Measurements from ENCODE around the gene RNF213.
"Not testable (repeated sequence)": the region's sequence is repeated elsewhere in the genome, so short reads cannot be mapped to it uniquely, and the experiment has no call there.

RNF213 gene

DNA sequence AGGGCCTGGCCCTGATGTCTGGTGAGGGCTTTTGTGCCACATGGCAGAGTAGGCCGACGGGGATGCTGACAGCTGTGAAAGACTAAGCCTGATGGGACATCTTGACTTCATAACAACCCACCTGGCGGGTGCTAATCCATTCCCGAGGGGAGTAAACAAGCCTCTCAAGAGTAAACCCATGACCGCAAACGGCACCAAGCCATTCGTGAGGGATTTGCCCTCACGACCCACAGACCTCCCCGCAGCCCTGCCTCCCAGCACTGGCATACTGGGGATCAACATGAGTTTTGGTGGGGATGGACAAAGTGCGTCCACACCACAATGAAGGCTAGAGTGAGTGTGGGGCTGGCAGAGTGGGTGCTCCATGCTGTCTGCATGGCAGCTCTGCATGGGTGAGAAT, 11.7 kb downstream of the RNF213 start:
- no peak for DNase-seq

DNA sequence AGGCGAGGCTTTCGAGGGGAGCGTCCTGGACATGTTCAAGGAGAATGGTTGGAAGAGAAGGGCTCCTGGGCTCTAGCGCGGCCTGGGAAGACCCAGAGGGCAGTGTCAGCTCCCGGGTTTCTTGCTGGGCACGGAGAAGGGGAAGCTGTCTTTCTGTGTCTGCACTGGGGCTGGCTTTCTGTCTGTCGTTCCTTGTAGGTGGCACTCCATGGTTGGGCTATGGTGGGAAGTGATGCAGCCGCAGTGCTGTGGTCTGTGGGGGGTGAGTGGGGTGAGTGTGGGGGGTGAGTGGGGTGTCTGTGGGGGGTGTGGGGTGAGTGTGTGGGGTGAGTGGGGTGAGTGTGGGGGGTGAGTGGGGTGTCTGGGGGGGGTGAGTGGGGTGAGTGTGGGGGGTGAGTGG, 13.7 kb downstream of the RNF213 start:
- no peak for DNase-seq

DNA sequence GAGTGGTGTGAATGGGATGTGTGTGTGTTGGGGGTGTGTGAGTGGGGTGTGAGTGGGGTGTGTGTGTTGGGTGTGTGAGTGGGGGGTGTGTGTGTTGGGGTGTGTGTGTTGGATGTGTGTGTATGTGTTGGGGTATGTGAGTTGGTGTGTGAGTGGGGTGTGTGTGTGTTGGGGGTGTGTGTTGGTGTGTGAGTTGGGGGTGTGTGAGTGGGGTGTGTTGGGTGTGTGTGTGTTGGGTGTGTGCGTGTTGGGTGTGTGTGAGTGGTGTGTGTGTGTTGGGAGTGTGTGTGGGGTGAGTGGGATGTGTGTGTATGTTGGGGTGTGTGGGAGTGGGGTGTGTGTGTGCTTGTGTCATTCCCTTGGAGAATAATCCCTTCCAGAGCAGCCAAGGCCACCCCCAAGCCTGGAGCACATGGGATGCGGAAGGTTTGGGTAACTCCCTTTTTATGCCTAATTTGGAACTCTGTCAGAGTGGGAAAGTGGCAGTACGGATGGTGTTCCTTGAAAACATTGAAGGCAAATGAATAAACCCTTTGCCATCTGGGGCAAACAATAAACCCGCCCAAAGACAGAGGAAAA, 14.3 kb downstream of the RNF213 start:
- DNase-seq, result no peak

DNA sequence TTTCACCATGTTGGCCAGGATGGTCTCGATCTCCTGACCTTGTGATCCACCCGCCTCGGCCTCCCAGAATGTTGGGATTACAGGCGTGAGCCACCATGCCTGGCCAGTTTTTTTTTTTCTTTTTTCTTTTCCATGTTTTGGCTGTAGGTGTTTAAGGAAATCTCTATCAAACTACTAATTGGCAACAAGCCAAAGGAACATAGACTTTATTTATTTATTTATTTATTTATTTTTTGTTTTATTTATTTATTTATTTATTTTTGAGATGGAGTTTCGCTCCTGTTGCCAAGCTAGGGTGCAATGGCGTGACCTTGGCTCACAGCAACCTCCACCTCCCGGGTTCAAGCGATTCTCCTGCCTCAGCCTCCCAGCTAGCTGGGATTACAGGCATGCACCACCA, 15.2 kb downstream of the RNF213 start:
- not testable (repeated sequence) for DNase-seq

DNA sequence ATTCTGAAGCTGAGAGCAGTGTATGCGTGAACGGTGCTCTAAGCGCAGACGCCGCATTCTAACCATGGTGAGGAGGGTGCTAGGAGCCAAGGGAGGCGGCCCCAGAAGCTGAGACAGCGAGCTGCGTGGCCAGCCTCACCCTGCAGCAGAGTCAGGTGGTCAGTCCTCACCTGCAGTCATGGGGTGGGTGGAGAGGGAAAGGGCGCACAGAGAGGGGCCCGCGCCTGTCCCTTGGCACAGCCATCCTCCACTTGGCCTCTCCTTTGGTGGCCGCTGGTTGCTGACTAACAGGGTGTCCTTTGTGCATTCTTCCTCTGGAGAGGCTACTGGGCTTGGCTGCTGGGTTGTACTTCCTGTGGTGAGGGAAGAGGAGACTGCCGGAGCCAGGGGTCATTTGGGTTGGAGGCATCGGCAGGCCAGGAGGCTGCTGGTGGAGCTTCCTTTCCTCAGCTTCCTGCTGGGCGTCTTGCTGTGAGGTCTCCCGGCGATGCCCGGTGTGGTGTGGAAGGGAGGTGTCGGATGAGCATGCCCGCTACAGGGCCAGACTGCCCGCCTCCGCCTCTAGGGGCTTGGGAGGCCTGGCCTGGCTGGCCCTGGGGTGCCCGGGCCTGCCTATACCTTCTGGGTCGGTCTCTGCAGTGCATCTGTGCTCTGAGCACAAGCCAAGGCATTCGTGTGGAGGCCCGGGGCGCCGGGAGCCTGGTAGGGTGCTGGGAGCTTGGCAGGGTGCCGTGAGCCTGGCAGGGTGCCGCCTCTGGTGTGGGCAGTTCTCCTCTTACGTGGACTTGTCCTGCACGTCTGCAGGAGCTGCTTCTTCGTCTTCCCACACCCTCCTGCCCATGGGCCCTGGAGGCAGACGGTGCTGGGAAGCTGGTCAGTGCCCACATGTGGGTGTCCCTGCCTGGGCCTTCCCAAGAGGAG, 17.4 kb downstream of the RNF213 start:
- DNase-seq, result no peak

DNA sequence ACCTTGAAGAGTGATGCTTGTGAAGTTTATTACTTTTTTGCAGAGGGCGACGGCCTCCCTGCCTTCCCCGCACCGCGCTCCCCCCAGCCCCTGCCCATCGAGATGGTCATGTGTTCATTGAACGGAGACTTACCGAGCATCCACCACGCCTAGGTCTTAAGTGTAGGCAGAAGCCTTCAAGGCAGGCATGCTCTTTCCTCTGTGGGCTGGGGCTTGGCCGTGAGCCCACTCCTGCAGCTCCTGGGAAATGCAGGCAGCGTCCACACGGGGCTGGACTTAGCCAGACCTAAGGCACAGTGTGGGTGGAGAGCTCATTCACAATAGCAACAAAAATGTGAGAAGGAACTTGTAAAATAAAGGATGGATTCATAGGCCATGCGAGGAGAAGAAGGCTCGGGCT, 19.2 kb downstream of the RNF213 start:
- no peak for DNase-seq

DNA sequence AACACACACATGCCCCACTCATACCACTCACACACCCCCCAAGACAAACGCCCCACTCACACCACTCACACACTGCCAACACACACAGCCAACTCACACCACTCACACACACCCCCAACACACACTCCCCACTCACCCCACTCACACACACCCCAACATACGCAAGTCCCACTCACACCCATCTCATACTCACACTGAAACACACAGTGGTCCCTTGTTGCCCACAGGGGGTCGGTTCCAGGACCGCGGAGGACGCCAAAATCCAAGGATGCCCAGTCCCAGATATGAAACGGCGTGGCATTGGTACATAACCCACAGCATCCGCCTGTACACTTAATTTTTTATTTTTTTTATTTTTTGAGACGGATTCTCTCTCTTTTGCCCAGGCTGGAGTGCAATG, 20.9 kb downstream of the RNF213 start:
- DNase-seq, result no peak

DNA sequence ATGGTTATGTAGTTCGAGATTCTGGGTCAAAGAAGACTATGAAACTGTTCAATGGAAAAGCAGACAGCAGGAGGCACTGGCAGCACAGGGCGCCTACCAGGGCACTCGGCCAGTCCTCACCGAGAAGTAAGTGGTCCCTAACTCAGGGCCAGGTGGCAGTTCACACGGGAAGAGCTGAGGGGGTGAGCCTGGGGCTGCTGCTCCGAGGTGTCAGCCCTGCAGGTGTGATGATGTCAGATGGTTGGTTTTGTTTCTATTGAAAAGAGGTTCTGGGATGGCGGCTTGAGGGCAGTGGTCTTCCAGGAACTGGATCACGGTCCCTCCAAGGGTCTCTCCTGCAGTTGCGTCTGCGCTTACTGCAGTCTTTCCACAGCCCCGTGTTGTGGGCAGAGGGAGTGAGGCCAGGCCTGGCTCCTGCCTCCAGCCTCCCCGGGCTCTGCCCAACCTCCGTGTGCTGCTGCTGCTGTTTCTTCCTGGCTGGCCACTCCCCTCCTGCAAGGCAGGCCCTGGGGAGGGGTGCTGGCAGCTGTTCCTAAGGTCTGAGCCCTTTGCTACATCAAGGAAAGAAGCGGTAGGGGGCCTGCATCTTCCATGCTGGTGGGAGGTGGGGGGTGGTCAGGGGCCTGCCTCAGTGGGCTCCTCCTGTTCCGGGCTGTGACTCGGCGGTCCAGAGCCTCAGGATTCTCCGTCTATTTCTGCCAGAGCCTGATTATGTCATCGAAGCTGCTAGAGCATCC, 22.6 kb downstream of the RNF213 start:
- DNase-seq, result no peak

DNA sequence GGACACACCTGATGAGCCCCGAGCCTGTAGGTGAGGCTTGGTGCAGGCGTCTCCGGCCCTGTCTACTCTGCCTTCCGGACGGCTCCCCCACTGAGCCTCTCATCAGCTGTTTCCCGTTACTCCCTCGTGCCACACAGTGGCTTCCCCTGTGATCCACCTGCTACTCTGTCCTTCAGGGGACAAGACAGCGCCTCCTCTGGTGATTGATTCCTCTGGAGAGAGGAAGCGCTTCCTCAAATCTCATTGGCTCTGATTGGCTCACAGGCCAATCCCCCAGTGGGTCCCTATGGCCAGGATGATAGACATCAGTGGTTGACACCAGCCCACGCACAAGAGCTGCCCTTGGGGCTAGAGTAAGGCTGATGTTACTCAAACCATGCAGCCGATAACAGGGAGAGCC, 24.0 kb downstream of the RNF213 start:
- no peak for DNase-seq

DNA sequence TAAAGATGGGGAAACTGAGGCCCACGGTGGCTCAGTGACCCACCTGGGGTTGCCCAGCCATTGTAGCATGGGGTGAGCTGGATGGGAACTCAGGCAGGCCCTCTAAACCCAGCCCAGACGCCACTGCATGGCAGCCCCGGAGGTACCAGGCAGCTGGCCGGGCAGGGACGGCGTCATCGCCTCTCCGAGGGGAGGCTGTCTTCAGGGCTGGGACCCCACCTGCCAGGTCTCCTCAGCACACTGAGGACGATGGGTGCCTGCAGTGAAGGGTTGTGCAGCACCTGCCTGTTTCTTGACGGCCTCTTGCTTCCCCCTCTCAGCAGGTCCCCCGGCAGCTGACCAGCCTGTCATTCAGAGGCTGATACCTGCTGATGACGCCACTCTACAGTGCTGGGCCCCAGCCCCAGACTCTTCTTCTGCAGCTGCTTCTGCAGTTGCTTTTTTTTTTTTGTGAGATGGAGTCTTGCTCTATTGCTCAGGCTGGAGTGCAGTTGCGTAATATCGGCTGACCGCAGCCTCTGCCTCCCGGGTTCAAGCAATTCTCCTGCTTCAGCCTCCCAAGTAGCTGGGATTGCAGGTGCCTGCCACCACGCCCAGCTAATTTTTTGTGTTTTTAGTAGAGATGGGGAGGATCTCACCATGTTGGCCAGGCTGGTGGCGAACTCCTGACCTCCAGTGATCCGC, 24.7 kb downstream of the RNF213 start:
- no peak for DNase-seq

DNA sequence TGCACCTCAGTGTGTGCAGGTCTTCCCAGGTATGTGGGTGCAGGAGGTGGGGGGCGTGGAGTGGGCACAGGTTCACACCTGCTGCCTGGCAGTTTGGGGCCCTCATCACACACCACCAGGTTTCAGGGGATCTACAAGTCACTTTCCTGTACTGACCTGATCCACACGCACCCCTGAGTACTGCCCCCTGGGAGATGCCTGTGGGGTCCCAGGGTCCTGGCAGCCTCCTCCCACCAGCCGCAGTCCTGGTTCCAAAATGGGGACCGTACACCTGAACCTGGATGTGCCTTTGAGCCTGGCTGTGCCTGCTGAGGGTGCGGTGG, 25.9 kb downstream of the RNF213 start:
- no peak for DNase-seq

DNA sequence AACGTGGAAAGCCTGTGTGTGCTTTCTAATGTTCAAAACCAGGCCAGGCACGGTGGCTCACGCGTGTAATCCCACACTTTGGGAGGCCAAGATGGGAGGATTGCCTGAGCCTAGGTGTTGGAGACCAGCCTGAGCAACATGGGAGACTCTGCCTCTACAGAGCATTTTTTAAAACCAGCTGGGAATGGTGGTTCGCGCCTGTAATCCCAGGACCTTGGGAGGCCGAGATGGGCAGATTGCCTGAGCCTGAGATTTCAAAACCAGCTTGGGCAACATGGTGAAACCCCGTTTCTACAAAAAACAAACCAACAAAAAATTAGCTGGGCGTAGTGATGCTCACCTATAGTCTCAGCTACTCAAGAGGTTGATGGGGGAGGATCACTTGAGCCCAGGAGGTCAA, 26.4 kb downstream of the RNF213 start:
- no peak for DNase-seq

DNA sequence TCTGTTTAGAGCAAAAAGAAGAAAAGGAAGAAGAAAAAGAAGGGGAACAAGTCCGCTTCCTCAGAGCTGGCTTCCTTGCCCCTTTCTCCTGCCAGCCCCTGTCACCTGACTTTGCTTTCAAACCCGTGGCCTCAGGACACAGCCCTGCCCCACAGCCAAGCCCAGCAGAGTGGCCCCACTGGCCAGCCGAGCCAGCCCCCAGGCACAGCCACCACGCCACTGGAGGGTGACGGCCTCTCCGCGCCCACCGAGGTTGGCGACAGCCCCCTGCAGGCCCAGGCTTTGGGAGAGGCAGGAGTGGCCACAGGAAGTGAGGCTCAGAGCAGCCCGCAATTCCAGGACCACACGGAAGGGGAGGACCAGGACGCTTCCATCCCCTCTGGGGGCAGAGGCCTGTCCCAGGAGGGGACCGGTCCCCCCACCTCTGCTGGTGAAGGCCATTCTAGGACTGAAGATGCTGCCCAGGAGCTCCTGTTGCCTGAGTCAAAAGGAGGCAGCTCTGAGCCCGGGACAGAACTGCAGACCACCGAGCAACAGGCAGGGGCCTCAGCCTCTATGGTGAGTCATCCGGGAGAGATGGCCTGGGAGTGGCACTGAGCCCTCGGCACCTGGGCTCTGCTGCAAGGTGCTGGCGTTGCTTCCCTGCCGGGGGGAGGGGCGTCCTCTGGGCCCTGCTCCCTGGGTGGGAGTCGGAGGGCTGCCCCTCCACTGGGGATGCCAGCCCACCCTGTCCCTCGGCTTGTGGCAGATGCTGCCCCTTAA, 27.3 kb downstream of the RNF213 start:
- DNase-seq, result no peak

DNA sequence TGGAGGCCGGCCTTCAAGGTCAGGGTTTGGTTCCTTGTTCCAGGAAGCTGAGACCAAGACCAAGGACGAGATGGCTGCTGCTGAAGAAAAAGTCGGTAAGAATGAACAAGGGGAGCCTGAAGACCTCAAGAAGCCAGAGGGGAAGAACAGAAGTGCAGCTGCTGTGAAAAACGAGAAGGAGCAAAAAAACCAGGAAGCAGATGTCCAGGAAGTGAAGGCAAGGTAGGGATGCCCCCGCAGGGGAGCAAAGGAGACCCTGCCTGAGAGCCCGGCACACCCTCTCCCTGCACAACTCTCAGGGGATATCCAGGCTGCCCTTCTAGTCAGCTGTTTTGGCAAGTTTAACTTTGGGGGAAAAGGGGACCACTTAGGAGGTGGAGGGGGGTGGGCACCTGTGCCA, 29.0 kb downstream of the RNF213 start:
- no peak for DNase-seq

DNA sequence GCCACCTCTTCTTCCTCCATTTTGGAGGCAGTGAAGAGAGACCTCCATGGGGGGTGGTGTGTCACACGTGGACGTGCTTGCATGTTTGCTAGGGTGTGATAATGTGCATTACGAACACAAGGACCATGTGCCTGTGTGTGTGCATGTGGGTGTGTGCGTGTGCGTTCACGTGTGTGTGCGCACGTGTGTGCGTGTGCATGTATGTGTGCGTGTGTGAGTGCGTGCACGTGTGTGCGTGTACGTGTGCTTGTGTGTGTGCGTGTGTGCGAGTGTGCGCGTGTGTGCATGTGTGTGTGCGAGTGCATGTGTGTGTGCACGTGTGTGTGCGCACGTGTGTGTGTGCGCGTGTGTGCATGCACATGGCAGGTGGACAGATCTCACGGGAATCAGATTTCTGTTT, 29.5 kb downstream of the RNF213 start:
- DNase-seq, result no peak

DNA sequence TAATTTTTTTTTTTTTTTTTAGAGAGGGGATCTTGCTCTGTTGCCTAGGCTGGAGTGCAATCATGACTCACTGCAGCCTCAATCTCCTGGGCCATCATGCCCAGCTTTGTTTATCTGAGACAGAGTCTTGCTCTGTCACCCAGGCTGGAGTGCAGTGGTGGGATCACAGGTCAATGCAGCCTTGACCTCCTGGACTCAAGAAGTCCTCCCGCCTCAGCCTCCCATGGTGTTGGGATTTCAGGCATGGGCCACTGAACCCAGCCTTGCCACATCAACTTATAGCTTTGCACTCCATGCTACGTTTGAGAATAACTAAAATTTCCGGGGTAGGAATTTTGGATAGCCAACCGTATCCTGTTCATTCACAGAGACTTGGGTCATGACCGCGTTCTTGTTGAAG, 30.6 kb downstream of the RNF213 start:
- DNase-seq, result no peak

DNA sequence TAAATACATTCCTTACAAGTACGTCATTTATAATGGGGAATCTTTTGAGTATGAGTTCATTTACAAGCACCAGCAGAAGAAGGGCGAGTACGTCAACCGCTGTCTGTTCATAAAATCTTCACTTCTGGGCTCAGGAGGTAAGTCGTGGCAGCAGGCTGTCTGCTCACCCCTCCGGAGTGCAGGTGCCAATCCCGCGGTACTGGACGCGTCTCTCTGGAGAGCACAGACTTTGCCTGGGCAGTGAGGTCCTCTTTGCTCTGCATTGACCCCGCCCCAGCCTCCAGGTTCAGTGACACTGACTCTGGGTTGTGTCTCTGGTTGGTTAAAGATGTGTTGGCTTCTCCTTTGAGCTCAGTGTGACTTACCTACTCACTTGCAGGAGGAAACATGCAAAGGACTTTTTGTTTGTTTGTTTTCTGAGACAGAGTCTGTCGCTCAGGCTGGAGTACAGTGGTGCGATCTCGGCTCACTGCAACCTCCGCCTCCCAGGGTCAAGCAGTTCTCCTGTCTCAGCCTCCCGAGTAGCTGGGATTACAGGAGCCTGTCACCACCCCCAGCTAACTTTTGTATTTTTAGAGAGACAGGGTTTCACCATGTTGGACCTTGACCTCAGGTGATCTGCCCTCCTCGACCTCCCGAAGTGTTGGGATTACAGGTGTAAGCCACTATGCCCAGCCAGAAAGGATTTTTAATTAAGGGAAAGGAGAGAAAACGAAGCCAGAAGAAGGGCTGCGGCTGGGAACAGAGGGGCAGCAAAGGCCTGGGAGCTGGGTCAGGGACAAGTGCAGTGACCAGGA, 31.2 kb downstream of the RNF213 start:
- no peak for DNase-seq

DNA sequence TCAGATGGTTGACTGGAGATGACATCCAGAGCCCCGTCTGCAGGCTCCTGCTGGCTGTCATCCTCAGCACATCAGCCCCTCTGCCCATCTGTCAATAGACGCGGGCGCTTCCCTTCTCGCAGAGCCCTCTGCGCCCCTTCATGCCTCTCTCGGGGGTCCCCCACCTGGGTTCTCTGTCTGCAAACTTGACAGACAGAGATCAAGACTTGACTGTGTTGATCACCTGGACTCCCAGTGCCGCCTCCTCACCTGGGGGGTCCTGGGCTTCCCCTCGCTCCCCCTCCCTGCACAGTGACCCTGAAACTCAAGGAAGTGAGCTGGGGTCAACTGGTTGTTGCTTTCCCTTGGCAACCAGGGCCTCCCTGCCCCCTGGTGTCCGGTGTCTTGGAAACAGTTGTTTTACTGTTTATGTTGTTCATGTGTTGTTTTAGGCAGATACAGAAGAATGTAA, 31.9 kb downstream of the RNF213 start:
- peak; percentile 77 for DNase-seq

DNA sequence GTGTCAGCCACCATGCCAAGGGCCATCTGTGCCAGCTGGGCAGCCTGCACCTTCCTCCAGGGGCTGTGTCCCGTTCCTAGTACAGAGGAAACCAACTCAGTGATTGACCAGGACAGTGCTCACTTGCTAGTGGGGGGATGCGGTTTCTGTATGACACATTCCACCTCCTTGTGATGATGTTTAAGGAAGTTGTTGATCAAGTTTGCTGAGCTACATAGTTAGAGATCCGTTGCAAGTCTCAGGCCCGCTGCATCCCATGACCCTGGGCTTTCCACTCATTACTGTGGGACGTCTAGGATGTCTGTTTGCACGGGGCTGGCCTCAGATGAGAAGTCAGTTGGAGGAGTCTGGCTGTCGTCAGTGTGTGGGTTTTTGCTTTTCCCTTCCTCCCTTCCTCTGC, 33.6 kb downstream of the RNF213 start:
- no peak for DNase-seq

DNA sequence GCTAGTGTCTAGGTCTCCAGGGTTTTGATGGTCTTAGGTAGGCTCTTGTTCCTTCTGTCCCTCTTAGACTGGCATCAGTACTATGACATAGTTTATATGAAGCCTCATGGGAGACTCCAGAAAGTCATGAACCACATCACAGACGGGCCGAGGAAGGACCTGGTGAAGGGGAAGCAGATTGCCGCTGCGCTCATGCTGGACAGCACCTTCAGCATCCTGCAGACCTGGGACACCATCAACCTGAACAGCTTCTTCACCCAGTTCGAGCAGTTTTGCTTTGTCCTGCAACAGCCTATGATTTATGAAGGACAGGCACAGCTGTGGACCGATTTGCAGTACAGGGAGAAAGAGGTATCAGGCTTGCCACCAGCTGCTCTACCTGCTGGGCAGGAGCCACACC, 34.0 kb downstream of the RNF213 start:
- no peak for DNase-seq

DNA sequence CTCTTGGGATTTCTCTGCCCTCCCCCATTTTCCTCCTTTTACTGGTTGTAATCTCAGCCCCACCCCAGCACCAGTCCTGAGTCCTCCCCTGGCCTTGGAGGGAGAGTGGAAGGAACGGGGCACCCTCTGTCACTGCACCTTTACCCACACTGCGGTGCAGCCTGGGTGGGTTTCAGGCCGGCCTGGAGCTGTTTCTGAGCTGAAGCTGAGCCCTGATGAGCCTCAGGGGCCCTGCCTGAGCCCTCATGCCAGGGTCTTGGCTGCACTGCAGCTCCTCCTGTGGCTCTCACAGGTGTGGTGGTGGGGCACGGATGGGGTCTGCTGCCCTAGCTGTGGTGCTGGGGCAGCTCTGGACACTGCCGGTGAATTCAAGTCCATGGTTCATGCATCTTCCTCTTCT, 34.5 kb downstream of the RNF213 start:
- DNase-seq, result no peak

DNA sequence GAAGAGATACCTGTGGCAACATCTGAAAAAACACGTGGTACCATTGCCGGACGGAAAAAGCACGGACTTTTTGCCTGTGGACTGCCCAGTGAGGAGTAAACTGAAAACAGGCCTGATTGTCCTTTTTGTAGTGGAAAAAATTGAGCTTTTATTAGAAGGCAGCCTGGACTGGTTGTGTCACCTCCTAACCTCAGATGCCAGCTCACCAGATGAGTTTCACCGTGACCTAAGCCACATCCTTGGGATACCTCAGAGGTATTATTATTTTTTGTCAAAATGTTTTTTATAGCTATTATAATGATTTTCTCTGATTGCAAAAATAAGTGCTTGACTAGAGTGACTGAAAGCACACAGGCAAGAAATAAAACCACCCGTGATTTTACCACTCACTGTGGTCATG, 34.9 kb downstream of the RNF213 start:
- DNase-seq, result no peak
